ENCODE measurements around the gene RPL13.

Gene RPL13

GRCh38 chr16:89545044-89545830 is 15.2 kb upstream of the RPL13 start:
- Histone ChIP-seq H3K9me3 (no peaks in the 10 kb centered on the region), H3K27me3 (no peaks in the 10 kb centered on the region), H3K4me3 (ENCODE audit: low read depth in 1 of 2, low read length in 1 of 2) (no peak overlapping the region), H3K36me3 (peaks cover 76% of the 10 kb centered on the region), H3K27ac (no peak overlapping the region), H3K4me1 (ENCODE audit: control insufficient read depth in 1 of 2, insufficient read depth in 1 of 2, low read depth in 1 of 2, low read length in 1 of 2) (no peaks in the 10 kb centered on the region)
- no peak for TF ChIP-seq CTCF (IDR thresholded peaks at IDR 0.05)

GRCh38 chr16:89545831-89546574 is 14.5 kb upstream of the RPL13 start:
- H3K36me3 ChIP-seq: peaks cover 83% of the 10 kb centered on the region
- no peak overlapping the region for H3K27ac ChIP-seq
- no peaks in the 10 kb centered on the region for H3K9me3 ChIP-seq
- H3K27me3 ChIP-seq: no peaks in the 10 kb centered on the region
- no peak for TF ChIP-seq CTCF (IDR thresholded peaks at IDR 0.05)
- H3K4me3 ChIP-seq (ENCODE audit: low read depth in 1 of 2, low read length in 1 of 2): no peak overlapping the region
- no peaks in the 10 kb centered on the region for H3K4me1 ChIP-seq (ENCODE audit: control insufficient read depth in 1 of 2, insufficient read depth in 1 of 2, low read depth in 1 of 2, low read length in 1 of 2)

- no peak overlapping the region for H3K4me3 ChIP-seq (ENCODE audit: low read depth in 1 of 2, low read length in 1 of 2)
- no peaks in the 10 kb centered on the region for H3K9me3 ChIP-seq
- H3K27me3 ChIP-seq: no peaks in the 10 kb centered on the region
- no peaks in the 10 kb centered on the region for H3K4me1 ChIP-seq (ENCODE audit: control insufficient read depth in 1 of 2, insufficient read depth in 1 of 2, low read depth in 1 of 2, low read length in 1 of 2)
- no peak for TF ChIP-seq CTCF (IDR thresholded peaks at IDR 0.05)
- H3K36me3 ChIP-seq: peaks cover 83% of the 10 kb centered on the region
- H3K27ac ChIP-seq: no peak overlapping the region
Measured at GRCh38 chr16:89546781-89547180, 13.7 kb upstream of the RPL13 start.

GRCh38 chr16:89547291-89547690 is 13.2 kb upstream of the RPL13 start:
- Histone ChIP-seq H3K4me3 (ENCODE audit: low read depth in 1 of 2, low read length in 1 of 2) (no peak overlapping the region), H3K9me3 (no peaks in the 10 kb centered on the region), H3K36me3 (peaks cover 83% of the 10 kb centered on the region), H3K4me1 (ENCODE audit: control insufficient read depth in 1 of 2, insufficient read depth in 1 of 2, low read depth in 1 of 2, low read length in 1 of 2) (no peaks in the 10 kb centered on the region), H3K27me3 (no peaks in the 10 kb centered on the region), H3K27ac (no peak overlapping the region)
- no peak for TF ChIP-seq CTCF (IDR thresholded peaks at IDR 0.05)

- no peaks in the 10 kb centered on the region for H3K4me1 ChIP-seq (ENCODE audit: control insufficient read depth in 1 of 2, insufficient read depth in 1 of 2, low read depth in 1 of 2, low read length in 1 of 2)
- H3K9me3 ChIP-seq: no peaks in the 10 kb centered on the region
- H3K27me3 ChIP-seq: no peaks in the 10 kb centered on the region
- no peak overlapping the region for H3K4me3 ChIP-seq (ENCODE audit: low read depth in 1 of 2, low read length in 1 of 2)
- H3K36me3 ChIP-seq: peaks cover 89% of the 10 kb centered on the region
- H3K27ac ChIP-seq: no peak overlapping the region
- TF ChIP-seq CTCF (IDR thresholded peaks at IDR 0.05): no peak
Measured at GRCh38 chr16:89547860-89548259, 12.6 kb upstream of the RPL13 start.
